Right atrium auricular region (tissue), 2 donors: Measurements from ENCODE around the gene PLA2G2C. TPM values are rescaled to one million over a fixed set of nuclear protein-coding genes. Genes with fewer than 3 reads are reported as not detected.
A peak's percentile ranks its signal among the peaks of the same experiment; 100 is the strongest.

Source experiments
- DNase-seq: peaks from one replicate; pipeline ENCODE4 v3.0.0-alpha.2; 2019; ENCODE audit warnings: low spot score
- H3K27ac ChIP-seq, 2 donors: fragments of 200-600 bp; sonication (generic); 1 replicate in 1 of 2; 2 replicates in 1 of 2; pipeline ENCODE4 v1.5.1; 2016 to 2019
- H3K27me3 ChIP-seq, 2 donors: fragments of 200-600 bp; sonication (generic); one replicate each; pipeline versions ENCODE4 v1.5.1 to v1.6.0; 2017 to 2019
- H3K36me3 ChIP-seq: fragments of 200-600 bp; sonication (generic); one replicate; pipeline ENCODE4 v1.5.1; 2016
- H3K4me1 ChIP-seq, 2 donors: fragments of 200-600 bp; sonication (generic); one replicate each; pipeline versions ENCODE4 v1.5.1 to v1.6.0; 2017 to 2019
- H3K4me3 ChIP-seq, 2 donors: fragments of 200-600 bp; sonication (generic); 1 replicate in 1 of 2; 2 replicates in 1 of 2; pipeline ENCODE4 v1.5.1; 2017 to 2019; ENCODE audit warnings: mild to moderate bottlenecking in 1 of 2, moderate library complexity in 1 of 2
- H3K9me3 ChIP-seq, 2 donors: fragments of 200-600 bp; sonication (generic); one replicate each; pipeline ENCODE4 v1.5.1; 2019
- total RNA-seq, 2 donors: library from RNA; depleted of rRNA; stranded (reverse); fragments of >200 nt; gene quantifications; one replicate each; pipeline ENCODE4 v1.1.0, GENCODE V29; 2016
- TF ChIP-seq, protein P1 (sequence below), 2 donors: fragments of 200-600 bp; sonication (generic); IDR thresholded peaks; one replicate each; pipeline ENCODE4 v1.5.1; 2019; ENCODE audit warnings: antibody characterized with exemption in 2 of 2

PLA2G2C gene
- total RNA-seq, 2 donors from 2014 or later: not detected

DNA sequence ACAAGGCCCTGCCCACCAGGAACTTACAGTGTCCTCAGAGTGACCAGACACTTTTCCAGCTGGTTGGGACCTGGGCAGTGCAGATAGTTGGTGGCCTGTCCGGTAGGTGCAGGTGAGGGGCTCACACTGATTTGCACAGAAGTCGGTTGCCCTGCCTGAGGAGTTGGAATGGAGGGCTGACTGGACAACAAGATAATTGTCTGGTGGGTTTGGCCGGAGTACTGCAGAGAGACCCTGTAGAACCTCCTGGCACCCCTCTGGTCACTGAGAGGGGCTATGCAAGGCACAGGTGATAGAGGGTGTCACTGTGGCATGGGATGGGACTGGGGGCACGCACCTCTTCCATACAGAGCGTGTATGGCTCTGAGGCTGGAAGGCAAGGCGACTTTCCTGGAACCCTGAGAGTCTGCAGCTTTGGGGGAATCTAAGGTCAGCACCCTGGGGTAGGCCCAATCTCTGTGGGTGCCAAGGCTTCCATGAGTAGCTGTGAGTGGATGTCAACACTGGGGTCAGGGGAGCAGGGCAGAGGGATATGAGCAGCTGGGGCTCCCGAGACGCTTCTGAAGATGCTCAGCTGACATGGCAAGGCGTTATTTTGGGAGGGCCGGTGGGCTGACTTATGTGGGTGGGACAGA lies 59.4 kb downstream of the PLA2G2C start:
- H3K27ac ChIP-seq: no peak overlapping the region
- TF ChIP-seq, protein P1, sequence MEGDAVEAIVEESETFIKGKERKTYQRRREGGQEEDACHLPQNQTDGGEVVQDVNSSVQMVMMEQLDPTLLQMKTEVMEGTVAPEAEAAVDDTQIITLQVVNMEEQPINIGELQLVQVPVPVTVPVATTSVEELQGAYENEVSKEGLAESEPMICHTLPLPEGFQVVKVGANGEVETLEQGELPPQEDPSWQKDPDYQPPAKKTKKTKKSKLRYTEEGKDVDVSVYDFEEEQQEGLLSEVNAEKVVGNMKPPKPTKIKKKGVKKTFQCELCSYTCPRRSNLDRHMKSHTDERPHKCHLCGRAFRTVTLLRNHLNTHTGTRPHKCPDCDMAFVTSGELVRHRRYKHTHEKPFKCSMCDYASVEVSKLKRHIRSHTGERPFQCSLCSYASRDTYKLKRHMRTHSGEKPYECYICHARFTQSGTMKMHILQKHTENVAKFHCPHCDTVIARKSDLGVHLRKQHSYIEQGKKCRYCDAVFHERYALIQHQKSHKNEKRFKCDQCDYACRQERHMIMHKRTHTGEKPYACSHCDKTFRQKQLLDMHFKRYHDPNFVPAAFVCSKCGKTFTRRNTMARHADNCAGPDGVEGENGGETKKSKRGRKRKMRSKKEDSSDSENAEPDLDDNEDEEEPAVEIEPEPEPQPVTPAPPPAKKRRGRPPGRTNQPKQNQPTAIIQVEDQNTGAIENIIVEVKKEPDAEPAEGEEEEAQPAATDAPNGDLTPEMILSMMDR (IDR thresholded peaks at IDR 0.05): no peak
- peaks cover 0 to 12% of the 10 kb centered on the region in 2 donors for H3K4me1 ChIP-seq
- H3K27me3 ChIP-seq: no peaks in the 10 kb centered on the region
- H3K4me3 ChIP-seq: no peak overlapping the region
- peaks cover 0 to 7% of the 10 kb centered on the region in 2 donors for H3K9me3 ChIP-seq
- DNase-seq: no peak
- no peaks in the 10 kb centered on the region for H3K36me3 ChIP-seq

DNA sequence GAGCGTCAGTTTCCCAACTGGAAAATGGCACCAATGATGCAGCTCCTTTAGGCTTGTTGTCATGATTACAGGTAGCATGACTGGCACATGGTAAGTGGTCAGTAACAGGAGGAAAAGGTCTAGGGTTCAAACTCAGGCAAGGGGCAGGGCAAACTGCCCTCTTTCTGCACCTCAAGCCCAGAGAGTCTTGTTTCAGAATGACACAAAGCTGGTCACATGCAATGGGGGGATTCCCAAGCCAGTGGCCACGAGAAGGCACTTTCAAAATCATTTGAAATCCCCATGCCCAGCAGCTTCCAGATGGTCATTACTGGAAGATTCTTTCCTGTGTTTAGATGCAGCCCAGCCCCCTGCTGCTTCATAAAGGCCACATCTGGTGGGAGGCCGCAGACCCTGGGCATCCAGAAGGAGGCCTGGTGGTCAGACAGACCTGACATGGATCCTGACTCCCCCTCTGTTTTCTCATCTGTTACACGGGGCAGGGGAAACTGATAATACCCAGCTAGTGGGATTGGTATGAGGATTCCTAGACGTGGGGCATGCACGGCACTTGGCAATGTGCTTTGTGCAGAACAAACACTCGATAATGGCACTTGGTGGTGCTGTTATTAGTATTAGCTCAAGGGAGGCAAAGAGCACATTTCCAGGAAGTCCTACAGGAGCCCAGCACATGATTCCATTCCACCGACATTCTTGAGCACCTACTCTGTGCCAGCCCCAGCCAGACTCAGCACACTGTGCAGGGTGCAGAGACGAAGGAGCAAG lies 60.1 kb downstream of the PLA2G2C start:
- Histone ChIP-seq H3K36me3 (no peaks in the 10 kb centered on the region), H3K9me3 (peaks cover 0 to 7% of the 10 kb centered on the region in 2 donors), H3K27me3 (no peaks in the 10 kb centered on the region), H3K27ac (no peak overlapping the region), H3K4me1 (peaks cover 0 to 12% of the 10 kb centered on the region in 2 donors), H3K4me3 (no peak overlapping the region)
- TF ChIP-seq, protein P1 (IDR thresholded peaks at IDR 0.05): no peak
- DNase-seq: no peak

DNA sequence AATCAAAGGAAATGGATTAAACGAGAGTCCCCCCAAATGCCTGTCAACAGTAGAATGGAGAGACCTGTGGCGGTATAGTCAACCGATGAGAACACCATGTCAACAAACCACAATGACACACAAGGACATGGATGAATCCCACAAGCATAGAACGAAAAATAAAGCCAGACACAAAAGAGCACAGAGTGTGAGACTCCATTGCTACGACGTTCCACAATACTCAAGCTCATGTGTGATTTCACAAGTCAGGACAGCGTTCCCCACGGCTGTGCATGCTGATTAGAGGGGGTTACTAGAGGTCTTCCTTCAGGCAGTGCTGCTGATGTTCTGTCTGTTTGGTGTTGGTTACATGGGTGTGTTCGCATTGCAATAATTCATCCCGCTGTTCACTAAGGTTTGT lies 61.2 kb downstream of the PLA2G2C start:
- H3K36me3 ChIP-seq: no peaks in the 10 kb centered on the region
- H3K9me3 ChIP-seq: peaks cover 0 to 5% of the 10 kb centered on the region in 2 donors
- peaks cover 0 to 12% of the 10 kb centered on the region in 2 donors for H3K4me1 ChIP-seq
- no peak for DNase-seq
- no peaks in the 10 kb centered on the region for H3K27me3 ChIP-seq
- no peak overlapping the region for H3K4me3 ChIP-seq
- no peak overlapping the region for H3K27ac ChIP-seq
- TF ChIP-seq, protein P1 (IDR thresholded peaks at IDR 0.05): no peak

DNA sequence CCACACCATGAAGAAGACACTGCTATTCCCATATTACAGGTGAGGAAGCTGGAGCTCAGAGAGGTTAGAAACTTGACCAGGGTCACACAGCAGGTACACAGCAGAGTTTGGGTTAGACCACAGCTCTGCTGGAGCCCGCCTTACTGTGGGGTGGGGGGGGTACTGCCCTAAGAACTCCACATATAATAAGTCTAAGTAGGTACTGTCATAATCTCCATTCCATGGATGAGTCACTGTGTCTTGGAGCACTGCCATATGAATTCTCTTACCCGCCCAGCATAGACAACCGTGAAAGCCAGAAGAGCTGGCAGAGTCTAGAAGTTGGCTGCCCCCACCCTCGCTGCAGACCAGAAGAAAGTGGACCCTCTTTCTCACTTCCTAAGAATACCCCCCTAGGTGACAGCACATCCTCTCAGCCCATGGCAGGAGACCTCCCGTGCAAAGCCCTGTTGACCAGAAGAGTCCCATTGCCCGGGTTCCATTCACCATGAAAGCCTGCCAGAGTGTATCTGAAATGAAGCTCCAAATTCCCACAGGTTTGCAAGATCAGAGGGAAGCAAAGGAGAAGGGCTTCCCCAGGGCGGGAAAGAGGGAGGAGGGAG lies 61.8 kb downstream of the PLA2G2C start:
- H3K27ac ChIP-seq: no peak overlapping the region
- DNase-seq: peak; percentile 74
- H3K4me3 ChIP-seq: no peak overlapping the region
- no peaks in the 10 kb centered on the region for H3K27me3 ChIP-seq
- H3K9me3 ChIP-seq: peaks cover 0 to under 1% of the 10 kb centered on the region in 2 donors
- peaks cover 0 to 12% of the 10 kb centered on the region in 2 donors for H3K4me1 ChIP-seq
- TF ChIP-seq, protein P1 (IDR thresholded peaks at IDR 0.05): no peak
- no peaks in the 10 kb centered on the region for H3K36me3 ChIP-seq

DNA sequence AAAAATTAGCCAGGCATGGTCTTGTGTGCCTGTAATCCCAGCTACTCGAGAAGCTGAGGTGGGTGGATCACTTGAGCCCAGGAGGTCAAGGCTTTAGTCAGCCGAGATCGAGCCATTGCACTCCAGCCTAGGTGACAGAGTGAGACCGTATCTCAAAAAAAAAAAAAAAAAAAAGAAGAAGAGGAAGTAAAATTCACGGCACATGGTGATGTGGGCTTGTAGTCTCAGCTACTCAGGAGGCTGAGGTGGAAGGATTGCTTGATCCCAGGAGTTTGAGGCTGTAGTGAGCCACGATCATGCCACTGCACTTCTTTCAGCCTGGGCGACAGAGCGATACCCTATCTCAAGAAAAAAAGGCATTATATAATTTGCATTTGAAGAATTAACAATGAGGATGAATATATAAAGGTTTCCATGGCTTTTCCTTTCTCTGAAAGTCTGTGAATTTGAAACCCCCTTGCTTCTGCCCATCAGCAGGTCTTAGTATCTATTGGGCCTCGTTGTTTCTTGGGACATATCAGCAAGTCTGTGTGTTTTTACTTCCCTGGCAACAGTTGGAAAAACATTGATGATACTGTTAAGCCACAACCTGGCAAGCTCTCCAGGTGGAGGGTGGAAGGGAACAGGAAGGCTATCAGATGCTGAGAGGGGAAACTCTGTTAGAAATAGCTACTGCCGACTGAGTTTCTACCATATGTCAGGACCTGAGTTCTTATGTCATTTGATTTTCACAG lies 62.4 kb downstream of the PLA2G2C start:
- DNase-seq: no peak
- peaks cover 0 to 12% of the 10 kb centered on the region in 2 donors for H3K4me1 ChIP-seq
- H3K4me3 ChIP-seq: no peak overlapping the region

More for the DNA sequence above, 62.4 kb downstream of the PLA2G2C start:
- no peaks in the 10 kb centered on the region for H3K36me3 ChIP-seq
- H3K9me3 ChIP-seq: no peaks in the 10 kb centered on the region
- TF ChIP-seq, protein P1 (IDR thresholded peaks at IDR 0.05): no peak
- H3K27me3 ChIP-seq: no peaks in the 10 kb centered on the region
- no peak overlapping the region for H3K27ac ChIP-seq
